Activated T-helper 1 cell treated with Interleukin-2 at 50 U/mL for 16 hours (primary cell): ENCODE data around the gene RRBP1.
"Not testable (repeated sequence)": the region's sequence is repeated elsewhere in the genome, so short reads cannot be mapped to it uniquely, and the experiment has no call there.

Experiments
- DNase-seq: peaks from one replicate; pipeline ENCODE4 v3.0.0-alpha.2; 2020; ENCODE audit warnings: low read depth

The RRBP1 gene

GRCh38 chr20:17709361-17710293 is 27.6 kb upstream of the RRBP1 start:
- no peak for DNase-seq

GRCh38 chr20:17708675-17709360 is 26.8 kb upstream of the RRBP1 start:
- DNase-seq: no peak

GRCh38 chr20:17707951-17708350 is 25.9 kb upstream of the RRBP1 start:
- DNase-seq: not testable (repeated sequence)

- DNase-seq: no peak
These were observed 24.6 kb upstream of the RRBP1 start for GRCh38 chr20:17706632-17707031.

GRCh38 chr20:17705916-17706315 is 23.9 kb upstream of the RRBP1 start:
- no peak for DNase-seq

GRCh38 chr20:17704589-17705317 is 22.7 kb upstream of the RRBP1 start:
- DNase-seq: no peak

- no peak for DNase-seq
These were observed 19.8 kb upstream of the RRBP1 start for GRCh38 chr20:17701826-17702225.

- no peak for DNase-seq
These were observed 18.6 kb upstream of the RRBP1 start for GRCh38 chr20:17700637-17701036.

- no peak for DNase-seq
These were observed 17.9 kb upstream of the RRBP1 start, which contains the start of gene BANF2 for GRCh38 chr20:17699931-17700351. Gene BANF2 (plus strand): TSS chr20:17699966. CDS start chr20:17725026, 25,060 bp downstream.

GRCh38 chr20:17698384-17698783 is 16.3 kb upstream of the RRBP1 start:
- DNase-seq: no peak

- DNase-seq: no peak
These were observed 15.1 kb upstream of the RRBP1 start for GRCh38 chr20:17697171-17697570.

- no peak for DNase-seq
These were observed 14.2 kb upstream of the RRBP1 start for GRCh38 chr20:17696287-17696686.

GRCh38 chr20:17694767-17695166 is 12.7 kb upstream of the RRBP1 start:
- DNase-seq: no peak

- no peak for DNase-seq
These were observed 11.5 kb upstream of the RRBP1 start for GRCh38 chr20:17693444-17694001.

GRCh38 chr20:17691758-17692157 is 9.7 kb upstream of the RRBP1 start:
- DNase-seq: no peak

GRCh38 chr20:17690144-17690543 is 8.1 kb upstream of the RRBP1 start:
- DNase-seq: no peak

GRCh38 chr20:17688965-17689364 is 6.9 kb upstream of the RRBP1 start:
- DNase-seq: no peak

GRCh38 chr20:17687800-17688199 is 5.8 kb upstream of the RRBP1 start:
- no peak for DNase-seq

GRCh38 chr20:17685168-17685567 is 3.1 kb upstream of the RRBP1 start:
- DNase-seq: no peak

- no peak for DNase-seq
These were observed 2.2 kb upstream of the RRBP1 start for GRCh38 chr20:17684077-17684888.
